Measurements from ENCODE around the gene SLC17A1.

GRCh38 chr6:25750906-25751305, 80.9 kb downstream of the SLC17A1 start:
- no peak for TF ChIP-seq CTCF (IDR thresholded peaks at IDR 0.05)
- TF ChIP-seq POLR2A (IDR thresholded peaks at IDR 0.05) = no peak

Measured in Peyer's patch (tissue), 4 donors.